ENCODE data around the gene LNP1.
"Not testable (repeated sequence)": the region's sequence is repeated elsewhere in the genome, so short reads cannot be mapped to it uniquely, and the experiment has no call there.

LNP1 gene

GRCh38 chr3:100429187-100429716 is 27.9 kb downstream of the LNP1 start:
- DNase-seq (ENCODE audit: low read depth, low spot score), result no peak

- no peak for DNase-seq (ENCODE audit: low read depth, low spot score)
These were observed 35.6 kb downstream of the LNP1 start for GRCh38 chr3:100436951-100437350.

GRCh38 chr3:100437721-100438622 is 36.6 kb downstream of the LNP1 start:
- DNase-seq (ENCODE audit: low read depth, low spot score), result no peak

GRCh38 chr3:100438623-100438974 is 37.3 kb downstream of the LNP1 start:
- DNase-seq (ENCODE audit: low read depth, low spot score), result no peak

GRCh38 chr3:100440895-100441294 is 39.6 kb downstream of the LNP1 start:
- DNase-seq (ENCODE audit: low read depth, low spot score), result no peak

GRCh38 chr3:100443690-100444089 is 42.4 kb downstream of the LNP1 start:
- DNase-seq (ENCODE audit: low read depth, low spot score), result no peak

GRCh38 chr3:100447067-100447466 is 45.7 kb downstream of the LNP1 start:
- not testable (repeated sequence) for DNase-seq (ENCODE audit: low read depth, low spot score)

- DNase-seq (ENCODE audit: low read depth, low spot score), result no peak
These were observed 46.7 kb downstream of the LNP1 start for GRCh38 chr3:100448079-100448478.

GRCh38 chr3:100449214-100449613 is 47.9 kb downstream of the LNP1 start:
- DNase-seq (ENCODE audit: low read depth, low spot score), result no peak

GRCh38 chr3:100454677-100455076 is 53.3 kb downstream of the LNP1 start:
- no peak for DNase-seq (ENCODE audit: low read depth, low spot score)

GRCh38 chr3:100455841-100456550 is 54.7 kb downstream of the LNP1 start:
- DNase-seq (ENCODE audit: low read depth, low spot score), result no peak

- DNase-seq (ENCODE audit: low read depth, low spot score), result no peak
These were observed 55.4 kb downstream of the LNP1 start for GRCh38 chr3:100456745-100457144.

GRCh38 chr3:100457811-100458210 is 56.5 kb downstream of the LNP1 start:
- no peak for DNase-seq (ENCODE audit: low read depth, low spot score)

GRCh38 chr3:100458814-100459213 is 57.5 kb downstream of the LNP1 start:
- no peak for DNase-seq (ENCODE audit: low read depth, low spot score)

- DNase-seq (ENCODE audit: low read depth, low spot score), result peak; percentile 17
These were observed 61.7 kb downstream of the LNP1 start for GRCh38 chr3:100463002-100463401.

GRCh38 chr3:100463646-100464155 is 62.4 kb downstream of the LNP1 start:
- no peak for DNase-seq (ENCODE audit: low read depth, low spot score)

- DNase-seq (ENCODE audit: low read depth, low spot score), result no peak
These were observed 64.8 kb downstream of the LNP1 start for GRCh38 chr3:100465892-100466777.

GRCh38 chr3:100467133-100467532 is 65.8 kb downstream of the LNP1 start:
- no peak for DNase-seq (ENCODE audit: low read depth, low spot score)

GRCh38 chr3:100468676-100469075 is 67.3 kb downstream of the LNP1 start:
- no peak for DNase-seq (ENCODE audit: low read depth, low spot score)

- no peak for DNase-seq (ENCODE audit: low read depth, low spot score)
These were observed 69.6 kb downstream of the LNP1 start for GRCh38 chr3:100470951-100471350.

GRCh38 chr3:100471444-100471843 is 70.1 kb downstream of the LNP1 start:
- DNase-seq (ENCODE audit: low read depth, low spot score), result no peak
